ENCODE data around the gene DICER1. TPM values are rescaled to one million over a fixed set of nuclear protein-coding genes. Genes with fewer than 3 reads are reported as not detected.

Gene DICER1
- total and polyA plus RNA-seq, 12 donors, result 4.9 to 38.8 (median 27.2) TPM

DNA sequence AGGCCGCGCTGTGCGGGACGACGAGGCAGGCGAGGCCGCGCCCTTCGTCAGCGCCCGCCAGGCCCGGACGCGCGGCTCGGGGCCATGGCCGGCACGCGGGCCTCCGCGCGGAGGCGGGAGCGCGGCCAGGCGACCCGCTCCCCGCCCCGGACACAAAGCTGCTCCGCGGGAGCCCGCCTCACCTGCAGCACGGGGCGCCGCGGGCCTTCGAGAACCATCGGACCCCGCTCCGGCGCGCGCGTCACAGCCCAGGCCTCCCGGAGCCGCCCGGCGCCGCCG, 342 bp downstream of the DICER1 start:
- Histone ChIP-seq H3K4me1 (peaks cover 4 to 52% (median 41%) of the 10 kb centered on the region in 9 donors), H3K4me3 (peak overlapping the region; percentile 35 to 93 (median 86)), H3K36me3 (no peaks in the 10 kb centered on the region), H3K27me3 (no peaks in the 10 kb centered on the region), H3K27ac (peak overlapping the region; percentile 82 to 96 (median 94)), H3K9me3 (no peaks in the 10 kb centered on the region)
- ATAC-seq (peak in 7 of 8 donors; percentile 2 to 47 (median 36)), DNase-seq (no peak)
- 1% methylated on average over 31 to 50 of the region's 50 CpGs for WGBS, 2 donors
- TF ChIP-seq, protein P1, sequence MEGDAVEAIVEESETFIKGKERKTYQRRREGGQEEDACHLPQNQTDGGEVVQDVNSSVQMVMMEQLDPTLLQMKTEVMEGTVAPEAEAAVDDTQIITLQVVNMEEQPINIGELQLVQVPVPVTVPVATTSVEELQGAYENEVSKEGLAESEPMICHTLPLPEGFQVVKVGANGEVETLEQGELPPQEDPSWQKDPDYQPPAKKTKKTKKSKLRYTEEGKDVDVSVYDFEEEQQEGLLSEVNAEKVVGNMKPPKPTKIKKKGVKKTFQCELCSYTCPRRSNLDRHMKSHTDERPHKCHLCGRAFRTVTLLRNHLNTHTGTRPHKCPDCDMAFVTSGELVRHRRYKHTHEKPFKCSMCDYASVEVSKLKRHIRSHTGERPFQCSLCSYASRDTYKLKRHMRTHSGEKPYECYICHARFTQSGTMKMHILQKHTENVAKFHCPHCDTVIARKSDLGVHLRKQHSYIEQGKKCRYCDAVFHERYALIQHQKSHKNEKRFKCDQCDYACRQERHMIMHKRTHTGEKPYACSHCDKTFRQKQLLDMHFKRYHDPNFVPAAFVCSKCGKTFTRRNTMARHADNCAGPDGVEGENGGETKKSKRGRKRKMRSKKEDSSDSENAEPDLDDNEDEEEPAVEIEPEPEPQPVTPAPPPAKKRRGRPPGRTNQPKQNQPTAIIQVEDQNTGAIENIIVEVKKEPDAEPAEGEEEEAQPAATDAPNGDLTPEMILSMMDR (IDR thresholded peaks at IDR 0.05), result no peak
- intact Hi-C loops (cut with DNase I), result loop anchor here in 1 of 10 donors (5.0 kb wide), 1 partner anchor 35 kb away; no protein-coding TSS in a partner anchor

DNA sequence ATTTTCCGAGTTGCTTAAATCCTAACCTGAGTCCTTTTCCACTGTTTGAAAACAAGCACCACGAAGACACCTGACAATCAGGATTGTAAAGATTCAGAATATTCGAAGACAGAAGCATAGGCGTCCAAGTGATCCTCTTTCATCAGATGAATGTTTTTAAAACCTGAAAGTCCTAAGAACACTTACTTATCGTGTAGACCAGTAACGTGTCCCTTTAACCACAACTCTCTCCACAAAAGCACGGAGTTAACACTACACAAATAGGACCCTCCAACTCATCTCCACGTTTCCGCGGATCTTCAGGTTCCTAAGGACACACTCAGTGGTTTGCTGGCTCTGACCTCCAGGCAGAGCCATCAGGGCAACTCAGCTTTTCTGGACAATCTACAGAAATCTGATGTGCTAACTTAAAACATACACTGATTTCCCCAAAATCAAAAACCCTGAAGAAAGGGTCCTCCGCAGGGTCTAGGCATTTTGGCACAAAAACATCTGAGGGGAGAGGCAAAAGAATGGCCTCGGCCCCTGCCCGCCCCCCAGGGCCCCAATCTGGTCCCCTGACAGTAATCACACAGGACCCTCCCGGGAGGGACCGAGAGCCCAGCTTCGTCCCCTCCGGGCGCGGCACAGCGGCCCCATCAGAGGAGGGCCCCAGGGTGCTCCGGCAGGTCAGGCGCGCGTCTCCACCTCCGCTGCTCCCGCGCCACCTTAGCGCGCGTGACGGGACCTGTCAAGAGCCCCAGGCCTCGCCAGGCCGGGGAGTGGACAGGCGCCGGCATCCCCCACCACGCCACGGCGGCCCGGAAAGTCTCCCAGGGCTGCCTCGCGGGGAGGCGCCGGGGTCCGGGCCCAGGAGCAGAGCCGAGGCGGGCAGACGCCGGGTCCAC, 925 bp downstream of the DICER1 start:
- no peaks in the 10 kb centered on the region for H3K27me3 ChIP-seq
- TF ChIP-seq, protein P1 (IDR thresholded peaks at IDR 0.05), result no peak
- ATAC-seq (peak; percentile 1 to 53 (median 31)), DNase-seq (peak; percentile 28 to 48)
- peak overlapping the region; percentile 82 to 96 (median 94) for H3K27ac ChIP-seq
- peak overlapping the region; percentile 35 to 93 (median 86) for H3K4me3 ChIP-seq
- intact Hi-C loops (cut with DNase I), result loop anchor here in 1 of 10 donors (5.0 kb wide), 1 partner anchor 36 kb away; no protein-coding TSS in a partner anchor
- WGBS, 2 donors, result 2 to 4% methylated on average over 44 to 48 of the region's 48 CpGs
- H3K9me3 ChIP-seq, result no peaks in the 10 kb centered on the region
- H3K4me1 ChIP-seq, result peaks cover 4 to 58% (median 47%) of the 10 kb centered on the region in 9 donors
- H3K36me3 ChIP-seq, result no peaks in the 10 kb centered on the region

DNA sequence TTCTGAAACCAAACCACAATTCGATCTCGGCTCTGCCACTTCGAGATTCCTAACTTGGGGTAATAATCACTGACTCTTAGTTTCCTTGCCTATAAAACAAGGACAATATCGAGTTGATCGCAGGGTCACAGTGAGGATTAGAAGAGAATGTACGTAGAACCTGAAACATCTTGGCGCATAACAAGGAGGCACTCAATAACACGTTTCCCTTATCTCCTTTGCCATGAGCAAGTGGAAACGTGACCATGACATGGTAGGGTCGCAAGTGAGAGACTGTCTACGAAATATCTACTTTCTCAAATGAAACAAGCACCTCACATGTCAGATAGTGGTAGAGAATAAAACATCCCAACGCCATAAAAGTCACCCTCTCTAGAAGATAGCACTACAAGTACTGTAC, 2.3 kb downstream of the DICER1 start:
- Histone ChIP-seq H3K4me1 (peaks cover 4 to 71% (median 56%) of the 10 kb centered on the region in 9 donors), H3K36me3 (no peaks in the 10 kb centered on the region), H3K27me3 (no peaks in the 10 kb centered on the region), H3K27ac (no peak overlapping the region), H3K4me3 (peak overlapping the region in 5 of 10 donors; percentile 0 to 93 (median 85)), H3K9me3 (no peaks in the 10 kb centered on the region)
- WGBS, 2 donors, result 83% methylated on average over 12 of the region's 12 CpGs
- TF ChIP-seq, protein P1 (IDR thresholded peaks at IDR 0.05), result no peak
- DNase-seq (no peak), ATAC-seq (no peak)
- intact Hi-C loops (cut with DNase I), result loop anchor here in 1 of 10 donors (5.0 kb wide), 1 partner anchor 37 kb away; no protein-coding TSS in a partner anchor

DNA sequence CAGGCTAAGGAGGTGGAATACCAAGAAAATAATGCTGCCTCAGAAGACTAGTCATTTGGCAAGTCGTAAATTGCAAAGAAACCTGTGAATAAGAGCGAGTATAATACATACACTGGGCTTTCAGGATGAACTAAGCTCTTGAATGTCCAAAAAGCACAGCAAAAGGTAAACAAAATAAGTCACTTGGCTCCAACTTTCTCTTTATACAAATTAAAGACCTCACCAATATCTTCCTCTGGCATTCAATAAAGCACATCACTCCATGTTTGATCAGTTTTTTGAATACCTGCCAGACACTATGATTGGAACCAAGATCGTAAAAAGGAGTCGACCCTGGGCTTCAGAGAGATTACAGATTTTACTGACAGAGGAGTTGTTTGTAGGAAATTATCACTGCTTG, 3.5 kb downstream of the DICER1 start:
- Histone ChIP-seq H3K27ac (no peak overlapping the region), H3K36me3 (no peaks in the 10 kb centered on the region), H3K27me3 (no peaks in the 10 kb centered on the region), H3K9me3 (no peaks in the 10 kb centered on the region), H3K4me1 (peaks cover 4 to 81% (median 66%) of the 10 kb centered on the region in 9 donors), H3K4me3 (no peak overlapping the region)
- 75 to 88% methylated on average over 4 of the region's 4 CpGs for WGBS, 2 donors
- intact Hi-C loops (cut with DNase I), result no loop called here
- TF ChIP-seq, protein P1 (IDR thresholded peaks at IDR 0.05), result no peak
- DNase-seq (no peak), ATAC-seq (no peak)
